DOHH2 (cell line): Measurements from ENCODE around the gene NKAIN2.

Source experiments
- H3F3A ChIP-seq: fragments of 200-600 bp; sonication (generic), shearing (Covaris generic); 2 replicates; pipeline ENCODE4 v1.6.0; 2016; ENCODE audit warnings: antibody characterized with exemption, mild to moderate bottlenecking; ENCODE audit not compliant: control insufficient read depth, insufficient read depth
- H3K27ac ChIP-seq: fragments of 200-600 bp; sonication (generic); 2 replicates; pipeline ENCODE4 v1.5.1; 2014; ENCODE audit warnings: low read depth, mild to moderate bottlenecking, low read length, moderate library complexity
- H3K27me3 ChIP-seq: fragments of 200-600 bp; sonication (generic); 2 replicates; pipeline ENCODE4 v1.6.1; 2014; ENCODE audit warnings: mild to moderate bottlenecking, low read length, mixed read lengths; ENCODE audit not compliant: control insufficient read depth
- H3K36me3 ChIP-seq: fragments of 200-600 bp; sonication (generic); 2 replicates; pipeline ENCODE4 v1.6.1; 2014; ENCODE audit warnings: mild to moderate bottlenecking, low read length, moderate library complexity, mixed read lengths; ENCODE audit not compliant: control insufficient read depth
- H3K4me1 ChIP-seq: fragments of 200-600 bp; sonication (generic); 2 replicates; pipeline ENCODE4 v1.6.1; 2014; ENCODE audit warnings: mild to moderate bottlenecking, low read length, mixed read lengths; ENCODE audit not compliant: control insufficient read depth
- H3K4me2 ChIP-seq: fragments of 200-600 bp; sonication (generic); 2 replicates; pipeline ENCODE4 v1.6.0; 2014; ENCODE audit warnings: mild to moderate bottlenecking, low read length, moderate library complexity
- H3K4me3 ChIP-seq: fragments of 200-600 bp; sonication (generic); 2 replicates; pipeline ENCODE4 v1.5.1; 2014; ENCODE audit warnings: mild to moderate bottlenecking, low read length, mixed read lengths
- H3K79me2 ChIP-seq: fragments of 200-600 bp; sonication (generic); 2 replicates; pipeline ENCODE4 v1.6.1; 2014; ENCODE audit warnings: mild to moderate bottlenecking, low read length, mixed read lengths; ENCODE audit not compliant: control insufficient read depth
- H3K9me2 ChIP-seq: fragments of 200-600 bp; sonication (generic); replicated peaks from 2 replicates; pipeline ENCODE4 v1.6.1; 2014; ENCODE audit warnings: mild to moderate bottlenecking, low read length, mixed read lengths; ENCODE audit not compliant: control insufficient read depth
- H3K9me3 ChIP-seq: fragments of 200-600 bp; sonication (generic); 2 replicates; pipeline ENCODE4 v1.6.1; 2014; ENCODE audit warnings: antibody characterized with exemption, low read length, mixed read lengths; ENCODE audit not compliant: control insufficient read depth, insufficient read depth
- H4K20me1 ChIP-seq: fragments of 200-600 bp; sonication (generic); 2 replicates; pipeline ENCODE4 v1.6.0; 2014; ENCODE audit warnings: low read depth, mild to moderate bottlenecking, antibody characterized with exemption, low read length, moderate library complexity; ENCODE audit not compliant: control insufficient read depth, insufficient read depth
- EZH2phosphoT487 ChIP-seq: fragments of 200-600 bp; sonication (generic); IDR thresholded peaks from 2 replicates; pipeline ENCODE4 v1.6.1; 2017; ENCODE audit warnings: borderline replicate concordance, mild to moderate bottlenecking, antibody characterized with exemption, low read length, moderate library complexity, mixed read lengths
- TF ChIP-seq, protein P1 (sequence below): fragments of 200-600 bp; sonication (generic); IDR thresholded peaks from one replicate; pipeline ENCODE4 v1.5.1; 2014; ENCODE audit warnings: antibody characterized with exemption, mild to moderate bottlenecking, low read depth, low read length; ENCODE audit not compliant: poor library complexity, severe bottlenecking

NKAIN2 gene

DNA sequence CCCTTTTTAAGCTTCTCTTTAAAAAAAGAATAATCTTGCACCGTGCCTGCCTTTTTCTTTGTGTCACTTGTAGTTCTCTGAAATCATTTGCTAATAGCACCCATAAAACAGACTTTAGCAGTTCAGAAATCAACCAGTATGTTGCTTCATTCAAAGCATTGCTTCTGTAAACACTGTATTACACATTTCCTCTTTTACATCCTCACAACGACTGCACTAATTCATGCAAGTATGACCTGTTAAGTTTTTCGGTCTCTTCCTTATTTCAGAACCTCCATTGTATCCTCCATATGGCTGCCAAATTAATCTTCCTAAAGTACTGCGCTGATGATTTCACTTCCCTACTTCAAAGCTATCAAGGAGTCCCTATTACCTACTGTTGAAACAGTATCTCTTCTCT is 1015.7 kb downstream of the NKAIN2 start:
- TF ChIP-seq EZH2phosphoT487: no peak
- TF ChIP-seq, protein P1, sequence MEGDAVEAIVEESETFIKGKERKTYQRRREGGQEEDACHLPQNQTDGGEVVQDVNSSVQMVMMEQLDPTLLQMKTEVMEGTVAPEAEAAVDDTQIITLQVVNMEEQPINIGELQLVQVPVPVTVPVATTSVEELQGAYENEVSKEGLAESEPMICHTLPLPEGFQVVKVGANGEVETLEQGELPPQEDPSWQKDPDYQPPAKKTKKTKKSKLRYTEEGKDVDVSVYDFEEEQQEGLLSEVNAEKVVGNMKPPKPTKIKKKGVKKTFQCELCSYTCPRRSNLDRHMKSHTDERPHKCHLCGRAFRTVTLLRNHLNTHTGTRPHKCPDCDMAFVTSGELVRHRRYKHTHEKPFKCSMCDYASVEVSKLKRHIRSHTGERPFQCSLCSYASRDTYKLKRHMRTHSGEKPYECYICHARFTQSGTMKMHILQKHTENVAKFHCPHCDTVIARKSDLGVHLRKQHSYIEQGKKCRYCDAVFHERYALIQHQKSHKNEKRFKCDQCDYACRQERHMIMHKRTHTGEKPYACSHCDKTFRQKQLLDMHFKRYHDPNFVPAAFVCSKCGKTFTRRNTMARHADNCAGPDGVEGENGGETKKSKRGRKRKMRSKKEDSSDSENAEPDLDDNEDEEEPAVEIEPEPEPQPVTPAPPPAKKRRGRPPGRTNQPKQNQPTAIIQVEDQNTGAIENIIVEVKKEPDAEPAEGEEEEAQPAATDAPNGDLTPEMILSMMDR: no peak
- H3K9me2 ChIP-seq: no peaks in the 10 kb centered on the region
- H3K79me2 ChIP-seq: no peaks in the 10 kb centered on the region
- no peaks in the 10 kb centered on the region for H3K4me1 ChIP-seq
- no peaks in the 10 kb centered on the region for H3K36me3 ChIP-seq
- no peaks in the 10 kb centered on the region for H3K27me3 ChIP-seq
- no peaks in the 10 kb centered on the region for H3F3A ChIP-seq
- no peak overlapping the region for H3K4me2 ChIP-seq
- no peak overlapping the region for H3K4me3 ChIP-seq
- no peaks in the 10 kb centered on the region for H3K9me3 ChIP-seq
- H3K27ac ChIP-seq: no peak overlapping the region
- H4K20me1 ChIP-seq: no peaks in the 10 kb centered on the region

DNA sequence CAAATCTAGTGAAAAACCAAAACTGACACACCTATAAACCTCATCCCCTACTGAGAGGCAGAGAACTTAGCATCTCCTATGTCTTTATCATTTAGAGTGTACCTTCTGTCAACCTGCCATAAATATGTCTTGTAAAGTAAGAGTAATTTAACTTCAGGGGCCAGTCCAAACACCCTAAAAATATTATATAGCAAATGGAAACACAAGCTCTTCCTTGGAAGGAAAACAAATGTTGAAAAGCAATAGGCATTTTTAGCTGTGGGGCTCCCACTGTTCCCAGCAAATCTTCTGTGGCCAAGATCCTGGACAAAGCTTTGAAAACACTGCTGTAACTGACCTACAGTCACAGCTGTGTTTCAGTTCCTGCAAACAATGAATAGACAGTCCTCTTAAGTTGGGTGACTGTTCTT is 1018.5 kb downstream of the NKAIN2 start:
- H3K4me3 ChIP-seq: no peak overlapping the region
- TF ChIP-seq EZH2phosphoT487: no peak
- TF ChIP-seq, protein P1: no peak

DNA sequence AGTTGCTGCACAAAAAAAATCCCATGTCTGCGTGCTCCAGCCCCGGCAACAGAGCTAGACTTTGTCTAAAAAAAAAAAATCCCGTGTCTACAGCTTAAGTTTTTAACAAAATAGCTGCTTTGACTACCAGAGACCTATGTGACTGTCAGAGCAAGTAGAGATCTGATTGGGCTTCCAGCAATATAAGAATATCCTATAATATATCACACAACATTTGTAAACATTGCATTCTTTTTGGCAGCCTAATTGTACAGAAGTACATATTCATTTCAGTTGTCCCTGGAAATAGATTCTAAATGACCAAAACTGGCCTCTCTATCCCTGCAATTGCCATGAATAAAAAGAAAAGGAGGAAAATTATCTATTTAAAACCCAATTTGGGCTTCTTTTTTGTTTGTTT is 1019.1 kb downstream of the NKAIN2 start:
- Histone ChIP-seq H3K9me2 (no peaks in the 10 kb centered on the region), H3K4me3 (no peak overlapping the region), H3K79me2 (no peaks in the 10 kb centered on the region)

More for the DNA sequence above, 1018.5 kb downstream of the NKAIN2 start:
- H3K27me3 ChIP-seq: no peaks in the 10 kb centered on the region
- no peaks in the 10 kb centered on the region for H3F3A ChIP-seq
- H4K20me1 ChIP-seq: no peaks in the 10 kb centered on the region
- no peak overlapping the region for H3K27ac ChIP-seq
- no peaks in the 10 kb centered on the region for H3K9me2 ChIP-seq
- H3K36me3 ChIP-seq: no peaks in the 10 kb centered on the region
- H3K4me1 ChIP-seq: no peaks in the 10 kb centered on the region
- no peaks in the 10 kb centered on the region for H3K79me2 ChIP-seq
- no peak overlapping the region for H3K4me2 ChIP-seq
- H3K9me3 ChIP-seq: no peaks in the 10 kb centered on the region

More for the DNA sequence above, 1019.1 kb downstream of the NKAIN2 start:
- Histone ChIP-seq H3F3A (no peaks in the 10 kb centered on the region), H4K20me1 (no peaks in the 10 kb centered on the region), H3K4me2 (no peak overlapping the region), H3K36me3 (no peaks in the 10 kb centered on the region), H3K27ac (no peak overlapping the region), H3K27me3 (no peaks in the 10 kb centered on the region), H3K4me1 (no peaks in the 10 kb centered on the region), H3K9me3 (no peaks in the 10 kb centered on the region)
- no peak for TF ChIP-seq EZH2phosphoT487
- TF ChIP-seq, protein P1: no peak
